IPS-18a (cell line): Measurements from ENCODE around the gene SPATA13.
"Not testable (repeated sequence)": the region's sequence is repeated elsewhere in the genome, so short reads cannot be mapped to it uniquely, and the experiment has no call there.

Source experiments
- H3K27ac ChIP-seq: one replicate; pipeline ENCODE4 v1.5.1; 2013; ENCODE audit warnings: low read length
- H3K27me3 ChIP-seq: one replicate; pipeline ENCODE4 v1.6.1; 2013; ENCODE audit warnings: mild to moderate bottlenecking, low read length; ENCODE audit not compliant: control insufficient read depth, insufficient read depth
- H3K36me3 ChIP-seq: one replicate; pipeline ENCODE4 v1.6.1; 2013; ENCODE audit warnings: low read depth, low read length; ENCODE audit not compliant: control insufficient read depth
- H3K4me1 ChIP-seq: one replicate; pipeline ENCODE4 v1.6.1; 2013; ENCODE audit warnings: low read depth, low read length; ENCODE audit not compliant: control insufficient read depth
- H3K4me3 ChIP-seq: one replicate; pipeline ENCODE4 v1.5.1; 2013; ENCODE audit warnings: low read length
- H3K9ac ChIP-seq: one replicate; pipeline ENCODE4 v1.6.1; 2013; ENCODE audit warnings: mild to moderate bottlenecking, low read length, moderate library complexity
- H3K9me3 ChIP-seq: one replicate; pipeline ENCODE4 v1.6.1; 2013; ENCODE audit warnings: low read depth, low read length; ENCODE audit not compliant: control insufficient read depth

The SPATA13 gene

DNA sequence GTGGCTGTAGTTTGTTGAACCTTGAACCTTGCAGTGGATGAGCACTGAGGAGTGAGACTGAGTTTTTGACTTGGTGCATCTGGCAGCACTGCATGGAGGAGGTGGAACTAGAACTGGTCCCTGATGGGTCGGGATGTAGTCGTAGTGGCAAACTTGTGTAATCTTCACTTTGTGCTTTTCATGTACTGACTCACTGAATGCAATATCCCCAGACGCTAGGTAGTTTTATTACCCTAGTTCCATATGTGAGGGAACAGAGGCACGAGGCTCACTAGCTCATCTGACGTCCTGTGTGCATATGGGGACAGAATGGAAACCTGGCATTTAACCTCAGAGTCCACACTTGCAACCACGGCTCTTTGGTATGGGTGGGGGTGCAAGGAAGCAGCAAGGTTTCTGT is 159.1 kb downstream of the SPATA13 start:
- not testable (repeated sequence) for H3K27me3 ChIP-seq, H3K27ac ChIP-seq, H3K9me3 ChIP-seq, H3K9ac ChIP-seq, H3K4me3 ChIP-seq, H3K36me3 ChIP-seq, H3K4me1 ChIP-seq

DNA sequence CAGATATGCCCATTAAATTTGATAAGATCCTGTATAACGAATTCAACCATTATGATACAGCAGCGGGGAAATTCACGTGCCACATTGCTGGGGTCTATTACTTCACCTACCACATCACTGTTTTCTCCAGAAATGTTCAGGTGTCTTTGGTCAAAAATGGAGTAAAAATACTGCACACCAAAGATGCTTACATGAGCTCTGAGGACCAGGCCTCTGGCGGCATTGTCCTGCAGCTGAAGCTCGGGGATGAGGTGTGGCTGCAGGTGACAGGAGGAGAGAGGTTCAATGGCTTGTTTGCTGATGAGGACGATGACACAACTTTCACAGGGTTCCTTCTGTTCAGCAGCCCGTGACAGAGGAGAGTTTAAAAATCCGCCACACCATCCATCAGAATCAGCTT is 160.9 kb downstream of the SPATA13 start:
- not testable (repeated sequence) for H3K9me3 ChIP-seq, H3K4me3 ChIP-seq, H3K27me3 ChIP-seq, H3K9ac ChIP-seq, H3K36me3 ChIP-seq, H3K27ac ChIP-seq, H3K4me1 ChIP-seq

DNA sequence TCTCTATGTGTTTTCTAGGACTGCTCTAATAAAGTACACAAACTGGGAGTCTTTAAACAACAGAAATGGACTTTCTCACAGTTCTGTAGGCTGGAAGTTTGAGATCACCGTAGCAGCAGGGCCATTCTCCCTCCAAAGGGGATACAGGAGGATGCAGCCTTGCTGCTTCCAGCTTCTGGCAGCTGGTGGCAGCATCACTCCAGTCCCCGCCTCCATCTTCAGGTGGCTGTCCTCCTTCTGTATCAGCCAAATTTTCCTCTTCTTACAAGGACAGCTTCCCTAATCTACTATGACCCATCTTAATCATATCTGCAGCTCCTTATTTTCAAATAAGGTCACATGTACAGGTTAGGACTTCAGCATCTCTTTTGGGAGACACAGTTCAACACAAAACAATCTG is 161.9 kb downstream of the SPATA13 start:
- H3K27me3 ChIP-seq, H3K27ac ChIP-seq, H3K9me3 ChIP-seq, H3K9ac ChIP-seq, H3K4me1 ChIP-seq, H3K36me3 ChIP-seq, H3K4me3 ChIP-seq: not testable (repeated sequence)

DNA sequence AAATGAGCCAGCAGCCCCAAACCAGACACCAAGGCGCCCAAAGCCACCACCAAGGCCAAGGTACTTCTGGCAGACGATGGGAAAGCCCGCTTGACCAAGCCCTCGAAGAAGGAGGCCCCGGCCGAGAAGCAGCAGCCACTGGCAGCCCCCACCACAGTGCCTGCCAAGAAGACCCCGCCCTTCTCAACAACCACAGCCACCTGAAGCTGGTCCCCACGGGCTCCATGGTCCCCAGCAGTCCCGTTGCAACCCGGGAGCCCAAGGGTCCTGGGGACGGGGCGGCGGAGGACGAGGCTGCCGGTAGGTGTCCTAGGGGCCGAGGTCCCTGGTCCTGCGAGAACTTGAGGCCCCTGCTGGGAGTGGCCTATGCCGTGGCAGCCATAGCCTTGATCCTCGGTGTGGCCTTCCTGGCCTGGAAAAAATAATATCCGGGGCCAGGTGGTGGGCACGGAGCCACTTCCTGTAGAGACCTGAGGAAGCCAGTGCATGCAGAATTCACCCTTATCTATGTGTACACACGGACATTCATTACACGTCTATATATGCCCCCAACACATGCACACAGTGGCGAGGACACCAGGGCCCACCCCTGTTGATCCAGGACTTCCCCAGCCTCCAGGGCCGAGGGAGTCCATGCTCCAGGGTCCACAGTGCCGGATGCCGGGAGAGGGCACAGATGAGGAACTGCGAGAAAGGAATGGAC is 162.7 kb downstream of the SPATA13 start:
- H3K27ac ChIP-seq = no peak overlapping the region
- H3K4me3 ChIP-seq = no peak overlapping the region
- no peaks in the 10 kb centered on the region for H3K36me3 ChIP-seq
- peaks cover 6% of the 10 kb centered on the region for H3K27me3 ChIP-seq
- no peak overlapping the region for H3K9ac ChIP-seq
- H3K4me1 ChIP-seq = no peaks in the 10 kb centered on the region
- H3K9me3 ChIP-seq = no peaks in the 10 kb centered on the region

DNA sequence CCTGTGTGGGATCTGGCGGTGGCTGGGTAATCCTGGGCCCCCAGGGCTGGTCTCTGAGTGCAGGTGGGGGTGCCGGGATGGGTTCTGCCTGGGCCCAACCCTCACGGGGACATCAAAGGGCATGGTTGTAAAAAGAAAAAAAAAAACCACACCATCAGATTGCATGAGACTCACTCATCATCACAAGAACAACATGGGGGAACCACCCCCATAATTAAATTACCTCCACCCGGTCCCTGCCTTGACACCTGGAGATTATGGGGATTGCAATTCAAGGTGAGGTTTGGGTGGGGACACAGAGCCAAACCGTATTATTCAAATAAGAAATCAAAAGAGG is 163.2 kb downstream of the SPATA13 start:
- Histone ChIP-seq H3K4me1 (no peaks in the 10 kb centered on the region), H3K27me3 (peaks cover 11% of the 10 kb centered on the region), H3K9me3 (no peaks in the 10 kb centered on the region), H3K36me3 (no peaks in the 10 kb centered on the region), H3K9ac (no peak overlapping the region), H3K27ac (no peak overlapping the region), H3K4me3 (no peak overlapping the region)

DNA sequence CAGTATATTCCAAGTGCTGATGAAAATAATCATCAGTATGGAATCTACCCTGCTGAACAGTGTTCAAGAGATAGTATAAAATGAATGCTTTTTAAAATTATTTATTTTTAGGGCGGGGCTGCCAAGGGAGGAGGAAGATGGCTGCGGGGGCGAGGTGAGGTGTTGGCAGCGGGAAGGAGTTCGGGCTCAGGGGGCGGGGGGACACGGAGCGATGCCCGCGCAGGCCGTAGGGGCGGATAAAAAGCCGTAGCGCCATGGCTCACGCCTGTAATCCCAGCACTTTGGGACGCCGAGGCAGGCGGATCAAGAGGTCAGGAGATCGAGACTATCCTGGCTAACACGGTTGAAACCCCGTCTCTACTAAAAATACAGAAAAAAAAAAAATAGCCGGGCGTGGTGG is 167.1 kb downstream of the SPATA13 start:
- not testable (repeated sequence) for H3K9ac ChIP-seq, H3K36me3 ChIP-seq, H3K4me1 ChIP-seq, H3K4me3 ChIP-seq, H3K9me3 ChIP-seq, H3K27ac ChIP-seq
- peaks cover 14% of the 10 kb centered on the region for H3K27me3 ChIP-seq

DNA sequence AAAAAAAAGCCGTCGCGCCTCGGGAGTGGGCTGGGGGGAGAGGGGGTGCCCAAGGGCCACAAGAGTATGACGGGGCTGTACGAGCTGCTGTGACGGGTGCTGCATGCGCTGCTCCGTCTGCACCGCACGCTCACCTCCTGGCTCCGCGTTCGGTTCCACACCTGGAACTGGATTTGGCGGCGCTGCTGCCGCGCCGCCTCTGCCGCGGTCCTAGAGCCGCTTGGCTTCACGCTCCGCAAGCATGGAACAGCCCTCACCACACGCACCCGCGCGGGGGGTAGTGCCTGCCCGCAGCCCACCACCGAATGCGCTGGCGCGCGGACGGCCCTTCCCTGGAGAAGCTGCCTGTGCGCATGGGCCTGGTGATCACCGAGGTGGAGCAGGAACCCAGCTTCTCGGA is 167.6 kb downstream of the SPATA13 start:
- H3K27ac ChIP-seq = no peak overlapping the region
- H3K9me3 ChIP-seq = no peaks in the 10 kb centered on the region
- H3K36me3 ChIP-seq = no peaks in the 10 kb centered on the region
- no peaks in the 10 kb centered on the region for H3K4me1 ChIP-seq
- peak overlapping the region; percentile 27 for H3K4me3 ChIP-seq
- no peak overlapping the region for H3K9ac ChIP-seq
- peaks cover 14% of the 10 kb centered on the region for H3K27me3 ChIP-seq

DNA sequence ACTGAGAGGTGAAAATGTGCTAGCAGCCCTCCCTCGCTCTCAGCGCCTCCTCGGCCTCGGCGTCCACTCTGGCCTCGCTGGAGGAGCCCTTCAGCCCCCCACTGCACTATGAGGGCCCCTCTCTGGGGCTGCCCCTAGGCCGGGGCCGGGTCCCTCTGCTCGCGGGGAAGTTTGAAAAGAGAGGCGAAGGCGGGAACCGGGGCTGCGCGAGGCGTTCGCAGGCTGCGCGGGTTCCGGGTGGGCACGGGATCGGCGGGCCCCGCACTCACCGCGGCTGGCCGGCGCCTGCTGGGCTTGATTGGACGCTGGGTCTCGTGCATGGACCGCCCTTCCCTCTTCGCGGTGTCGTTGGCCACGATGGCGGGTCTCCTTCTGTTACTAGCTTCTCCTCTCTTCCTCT is 178.2 kb downstream of the SPATA13 start:
- no peak overlapping the region for H3K4me3 ChIP-seq
- no peak overlapping the region for H3K27ac ChIP-seq
- H3K9ac ChIP-seq = no peak overlapping the region
- no peaks in the 10 kb centered on the region for H3K9me3 ChIP-seq
- no peaks in the 10 kb centered on the region for H3K4me1 ChIP-seq
- H3K27me3 ChIP-seq = no peaks in the 10 kb centered on the region
- no peaks in the 10 kb centered on the region for H3K36me3 ChIP-seq

DNA sequence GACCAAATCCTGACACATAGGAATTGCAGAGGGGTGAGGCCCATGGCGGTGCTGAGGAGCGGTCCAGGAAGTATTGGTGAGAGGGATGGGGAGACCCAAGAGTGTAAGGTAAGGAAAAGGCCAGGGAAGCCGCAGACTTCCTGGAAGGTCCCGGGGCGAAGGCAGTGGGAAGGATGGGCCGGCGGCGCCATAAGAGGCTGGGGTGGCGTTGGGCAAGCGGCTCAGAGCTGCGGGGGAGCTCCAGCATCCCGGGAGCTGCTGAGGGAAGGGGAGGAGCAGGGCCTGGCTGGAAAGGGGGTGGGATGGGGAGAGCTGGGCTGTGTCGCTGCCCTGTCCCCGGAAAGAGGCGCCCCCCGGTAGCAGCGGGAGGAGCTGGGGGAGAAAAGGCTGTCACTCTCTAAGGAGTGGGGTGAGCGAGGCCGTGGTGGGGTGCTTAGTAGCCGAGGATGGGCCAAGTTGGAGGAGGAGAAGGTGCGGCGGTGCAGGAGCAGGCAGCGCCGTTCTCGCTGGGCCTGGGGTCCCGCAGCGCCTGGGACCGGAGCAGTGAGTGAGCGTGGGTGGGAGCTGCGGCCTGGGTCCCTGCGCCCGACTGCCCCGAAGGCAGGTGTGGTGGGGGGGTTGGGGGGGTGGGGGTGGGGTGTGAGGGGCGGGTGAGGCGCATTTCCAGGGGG is 179.6 kb downstream of the SPATA13 start:
- Histone ChIP-seq H3K4me1 (no peaks in the 10 kb centered on the region), H3K27ac (no peak overlapping the region), H3K9ac (no peak overlapping the region), H3K4me3 (no peak overlapping the region), H3K27me3 (no peaks in the 10 kb centered on the region), H3K36me3 (no peaks in the 10 kb centered on the region), H3K9me3 (no peaks in the 10 kb centered on the region)

DNA sequence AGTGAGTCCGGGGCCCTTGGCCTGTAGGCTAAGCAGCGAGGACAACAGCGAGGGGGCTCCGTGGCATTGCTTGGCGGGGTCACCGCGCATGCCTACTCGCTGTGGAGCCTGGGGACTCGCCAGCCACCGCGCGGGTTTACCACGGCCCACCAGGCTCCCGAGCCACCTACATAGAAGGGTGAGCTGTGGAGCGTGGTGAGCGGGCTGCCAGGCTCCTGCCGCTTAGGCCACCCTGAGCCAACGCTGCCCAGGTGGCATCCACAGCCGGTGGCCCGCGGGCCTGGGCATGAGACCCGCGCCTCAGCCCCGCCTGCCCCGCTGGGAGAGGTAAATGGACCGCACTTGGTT is 180.1 kb downstream of the SPATA13 start:
- Histone ChIP-seq H3K9ac (no peak overlapping the region), H3K27me3 (no peaks in the 10 kb centered on the region), H3K27ac (no peak overlapping the region), H3K9me3 (no peaks in the 10 kb centered on the region), H3K36me3 (no peaks in the 10 kb centered on the region), H3K4me1 (no peaks in the 10 kb centered on the region), H3K4me3 (no peak overlapping the region)

DNA sequence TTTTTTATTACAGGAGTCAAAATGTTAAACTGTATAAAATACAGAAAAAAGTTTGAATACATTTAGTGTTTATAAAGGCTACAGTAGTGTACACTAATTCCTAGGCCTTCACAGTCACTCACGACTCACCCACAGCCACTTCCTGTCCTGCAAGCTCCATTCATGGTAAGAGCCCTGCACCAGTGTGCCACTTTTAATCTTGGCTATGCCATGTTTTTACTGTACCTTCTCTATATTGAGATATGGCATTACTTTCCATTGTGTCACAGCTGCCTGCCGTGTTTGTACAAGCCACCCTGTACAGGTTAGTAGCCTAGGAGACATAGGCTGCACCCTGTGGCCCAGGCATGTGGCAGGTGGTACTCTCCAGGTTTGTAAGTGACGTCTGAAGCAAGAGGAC is 180.9 kb downstream of the SPATA13 start:
- no peaks in the 10 kb centered on the region for H3K9me3 ChIP-seq
- H3K36me3 ChIP-seq = no peaks in the 10 kb centered on the region
- no peak overlapping the region for H3K27ac ChIP-seq
- no peaks in the 10 kb centered on the region for H3K4me1 ChIP-seq
- no peak overlapping the region for H3K9ac ChIP-seq
- no peak overlapping the region for H3K4me3 ChIP-seq
- H3K27me3 ChIP-seq = no peaks in the 10 kb centered on the region

DNA sequence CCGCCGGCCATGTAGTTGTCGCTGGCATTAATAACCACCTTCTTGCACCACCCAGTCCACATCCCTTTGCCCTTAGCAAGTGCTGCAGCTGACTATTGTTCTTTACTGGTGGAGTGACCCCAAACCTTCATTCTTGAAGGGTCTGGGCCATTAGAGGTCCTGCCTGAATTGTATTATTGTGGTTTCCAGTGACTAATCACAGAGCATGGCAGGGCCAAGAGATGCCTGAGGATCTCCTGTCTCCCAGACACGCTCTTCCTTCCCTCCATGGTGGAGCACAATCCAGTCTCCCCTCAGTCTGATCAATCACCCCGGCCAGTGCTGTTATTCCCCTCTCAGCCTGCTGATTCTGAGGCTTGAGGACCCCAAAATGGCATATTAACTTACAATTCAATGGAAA is 187.9 kb downstream of the SPATA13 start:
- Histone ChIP-seq H3K36me3 (no peaks in the 10 kb centered on the region), H3K4me1 (no peaks in the 10 kb centered on the region), H3K27ac (no peak overlapping the region), H3K4me3 (no peak overlapping the region), H3K9me3 (no peaks in the 10 kb centered on the region), H3K9ac (no peak overlapping the region), H3K27me3 (no peaks in the 10 kb centered on the region)
